ENCODE measurements around the gene WDR36. TPM values are rescaled to one million over a fixed set of nuclear protein-coding genes. Genes with fewer than 3 reads are reported as not detected.

WDR36 gene
- total RNA-seq, 1 experiment from 2014 or later = 53.6 TPM

DNA sequence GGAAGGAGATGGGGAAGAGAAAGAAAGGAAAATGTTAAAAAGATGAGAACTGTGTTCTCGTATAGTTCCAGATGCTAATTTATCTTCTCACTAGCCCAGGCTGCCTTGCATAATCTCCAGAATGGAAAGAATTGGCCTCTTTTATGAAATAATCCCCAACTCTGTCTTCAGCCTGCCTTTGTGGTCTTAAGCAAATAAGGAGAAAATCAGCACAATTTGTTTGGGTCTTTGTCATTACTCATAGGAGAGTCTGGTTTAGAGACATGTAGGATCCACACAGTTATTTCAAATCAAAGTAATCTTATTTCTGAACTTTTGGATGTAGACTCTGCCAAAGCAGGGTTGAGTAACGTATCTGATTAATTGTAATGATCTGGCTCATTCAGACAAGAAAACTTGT lies 81.3 kb downstream of the WDR36 start:
- Histone ChIP-seq H3K27me3 (ENCODE audit: insufficient read depth, low read length) (no peaks in the 10 kb centered on the region), H3K9ac (ENCODE audit: low read length) (no peak overlapping the region), H3K36me3 (ENCODE audit: control insufficient read depth in 1 of 2, insufficient read depth in 2 of 2, low read length in 2 of 2) (no peaks in the 10 kb centered on the region), H3K9me2 (ENCODE audit: insufficient read depth) (no peaks in the 10 kb centered on the region), H4K20me1 (ENCODE audit: insufficient read depth) (no peaks in the 10 kb centered on the region), H3K4me3 (replicated peaks in 1 of 2; ENCODE audit: low read depth in 1 of 2, low read length in 2 of 2) (no peak overlapping the region), H3K9me3 (ENCODE audit: control insufficient read depth in 1 of 2, insufficient read depth in 1 of 2, low read depth in 1 of 2, low read length in 2 of 2) (no peaks in the 10 kb centered on the region), H3K79me2 (ENCODE audit: insufficient read depth, low read length) (no peaks in the 10 kb centered on the region), H3K4me2 (ENCODE audit: low read length) (no peak overlapping the region), H2AFZ (ENCODE audit: low read depth, low read length, poor library complexity, severe bottlenecking) (no peak overlapping the region), H3K27ac (ENCODE audit: low read depth, low read length) (no peak overlapping the region), H3K4me1 (ENCODE audit: control insufficient read depth in 1 of 2, insufficient read depth in 2 of 2, low read length in 2 of 2) (no peaks in the 10 kb centered on the region)
- ChIA-PET POLR2A (no interaction called here), CTCF (no interaction called here), RAD21 (ENCODE audit: low non-redundant PET in 1 of 2, low total read pairs in 2 of 2, uncharacterized antibody in 2 of 2, unreplicated experiment in 2 of 2) (no interaction called here)
- intact Hi-C loops (cut with micrococcal nuclease) = no loop called here
- BruUV-seq (replicated peaks) = no TSS peak
- DNase-seq (ENCODE audit: low read depth, low spot score) = no peak
- TF ChIP-seq EZH2 (IDR thresholded peaks at IDR 0.05) (no peak), JUND (IDR thresholded peaks at IDR 0.05) (no peak), SRF (IDR thresholded peaks at IDR 0.05; ENCODE audit: low read depth) (no peak)
- TF ChIP-seq, protein P1, sequence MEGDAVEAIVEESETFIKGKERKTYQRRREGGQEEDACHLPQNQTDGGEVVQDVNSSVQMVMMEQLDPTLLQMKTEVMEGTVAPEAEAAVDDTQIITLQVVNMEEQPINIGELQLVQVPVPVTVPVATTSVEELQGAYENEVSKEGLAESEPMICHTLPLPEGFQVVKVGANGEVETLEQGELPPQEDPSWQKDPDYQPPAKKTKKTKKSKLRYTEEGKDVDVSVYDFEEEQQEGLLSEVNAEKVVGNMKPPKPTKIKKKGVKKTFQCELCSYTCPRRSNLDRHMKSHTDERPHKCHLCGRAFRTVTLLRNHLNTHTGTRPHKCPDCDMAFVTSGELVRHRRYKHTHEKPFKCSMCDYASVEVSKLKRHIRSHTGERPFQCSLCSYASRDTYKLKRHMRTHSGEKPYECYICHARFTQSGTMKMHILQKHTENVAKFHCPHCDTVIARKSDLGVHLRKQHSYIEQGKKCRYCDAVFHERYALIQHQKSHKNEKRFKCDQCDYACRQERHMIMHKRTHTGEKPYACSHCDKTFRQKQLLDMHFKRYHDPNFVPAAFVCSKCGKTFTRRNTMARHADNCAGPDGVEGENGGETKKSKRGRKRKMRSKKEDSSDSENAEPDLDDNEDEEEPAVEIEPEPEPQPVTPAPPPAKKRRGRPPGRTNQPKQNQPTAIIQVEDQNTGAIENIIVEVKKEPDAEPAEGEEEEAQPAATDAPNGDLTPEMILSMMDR (IDR thresholded peaks at IDR 0.05 in 2 of 3, conservative IDR thresholded peaks at IDR 0.05 in 1 of 3; ENCODE audit: borderline replicate concordance in 1 of 3, insufficient read depth in 1 of 3, low read depth in 2 of 3, low read length in 2 of 3) = no peak
- no peak for ATAC-seq

Other genes starting within 250 kb of the WDR36 start
- gene TSLP, start 20.6 kb upstream of the WDR36 start, total RNA-seq (2021; ENCODE audit: unreplicated experiment) = 0.34 TPM
- gene CAMK4, start 132.0 kb downstream of the WDR36 start, total RNA-seq (2021; ENCODE audit: unreplicated experiment) = 10.2 TPM